ENCODE measurements around the gene BRINP3. TPM values are rescaled to one million over a fixed set of nuclear protein-coding genes. Genes with fewer than 3 reads are reported as not detected.
A peak's percentile ranks its signal among the peaks of the same experiment; 100 is the strongest.

BRINP3 gene
- total and polyA plus RNA-seq, 4 donors, result 0.25 to 1.7 TPM; not detected in 2

GRCh38 chr1:190472494-190472893, 5.2 kb downstream of the BRINP3 start:
- no peak for DNase-seq
- H3K4me1 ChIP-seq (ENCODE audit: control insufficient read depth in 1 of 2, insufficient read depth in 2 of 2, low read length in 2 of 2), result no peaks in the 10 kb centered on the region
- WGBS, 2 donors, result 70 to 74% methylated on average over 1 of the region's 1 CpG
- no peaks in the 10 kb centered on the region for H3K36me3 ChIP-seq (ENCODE audit: control insufficient read depth in 1 of 2, insufficient read depth in 2 of 2, low read length in 1 of 2)
- no peak overlapping the region for H3K27ac ChIP-seq (ENCODE audit: low read depth in 1 of 2, low read length in 2 of 2)
- no peak overlapping the region for H3K4me3 ChIP-seq (ENCODE audit: low read length in 2 of 2)
- ATAC-seq (ENCODE audit: low FRiP score), result no peak
- intact Hi-C loops (cut with DNase I), result no loop called here
- peaks cover 0 to 2% of the 10 kb centered on the region in 2 donors for H3K27me3 ChIP-seq (ENCODE audit: control insufficient read depth in 1 of 2, insufficient read depth in 2 of 2, low read length in 1 of 2)
- H3K9me3 ChIP-seq (ENCODE audit: control insufficient read depth, low read length), result no peaks in the 10 kb centered on the region

GRCh38 chr1:190472042-190472441, 5.6 kb downstream of the BRINP3 start:
- Histone ChIP-seq H3K27me3 (ENCODE audit: control insufficient read depth in 1 of 2, insufficient read depth in 2 of 2, low read length in 1 of 2) (peaks cover 0 to 2% of the 10 kb centered on the region in 2 donors), H3K36me3 (ENCODE audit: control insufficient read depth in 1 of 2, insufficient read depth in 2 of 2, low read length in 1 of 2) (no peaks in the 10 kb centered on the region), H3K4me3 (ENCODE audit: low read length in 2 of 2) (no peak overlapping the region), H3K9me3 (ENCODE audit: control insufficient read depth, low read length) (no peaks in the 10 kb centered on the region), H3K27ac (ENCODE audit: low read depth in 1 of 2, low read length in 2 of 2) (no peak overlapping the region), H3K4me1 (ENCODE audit: control insufficient read depth in 1 of 2, insufficient read depth in 2 of 2, low read length in 2 of 2) (no peaks in the 10 kb centered on the region)
- no peak for ATAC-seq (ENCODE audit: low FRiP score)
- 84 to 91% methylated on average over 2 of the region's 2 CpGs for WGBS, 2 donors
- DNase-seq, result no peak
- intact Hi-C loops (cut with DNase I), result no loop called here

GRCh38 chr1:190464690-190465089, 13.0 kb downstream of the BRINP3 start:
- WGBS, 2 donors, result 56 to 59% methylated on average over 2 of the region's 2 CpGs
- ATAC-seq (ENCODE audit: low FRiP score) (no peak), DNase-seq (no peak)
- intact Hi-C loops (cut with DNase I), result no loop called here
- H3K27me3 ChIP-seq (ENCODE audit: control insufficient read depth in 1 of 2, insufficient read depth in 2 of 2, low read length in 1 of 2), result no peaks in the 10 kb centered on the region
- H3K4me1 ChIP-seq (ENCODE audit: control insufficient read depth in 1 of 2, insufficient read depth in 2 of 2, low read length in 2 of 2), result no peaks in the 10 kb centered on the region
- H3K27ac ChIP-seq (ENCODE audit: low read depth in 1 of 2, low read length in 2 of 2), result no peak overlapping the region
- no peaks in the 10 kb centered on the region for H3K9me3 ChIP-seq (ENCODE audit: control insufficient read depth, low read length)
- H3K4me3 ChIP-seq (ENCODE audit: low read length in 2 of 2), result no peak overlapping the region
- H3K36me3 ChIP-seq (ENCODE audit: control insufficient read depth in 1 of 2, insufficient read depth in 2 of 2, low read length in 1 of 2), result no peaks in the 10 kb centered on the region

- H3K27me3 ChIP-seq (ENCODE audit: control insufficient read depth in 1 of 2, insufficient read depth in 2 of 2, low read length in 1 of 2), result no peaks in the 10 kb centered on the region
- no peaks in the 10 kb centered on the region for H3K4me1 ChIP-seq (ENCODE audit: control insufficient read depth in 1 of 2, insufficient read depth in 2 of 2, low read length in 2 of 2)
- H3K27ac ChIP-seq (ENCODE audit: low read depth in 1 of 2, low read length in 2 of 2), result no peak overlapping the region
- H3K4me3 ChIP-seq (ENCODE audit: low read length in 2 of 2), result no peak overlapping the region
- DNase-seq (no peak), ATAC-seq (ENCODE audit: low FRiP score) (no peak)
- no peaks in the 10 kb centered on the region for H3K36me3 ChIP-seq (ENCODE audit: control insufficient read depth in 1 of 2, insufficient read depth in 2 of 2, low read length in 1 of 2)
- WGBS, 2 donors, result 83 to 84% methylated on average over 3 of the region's 3 CpGs
- no peaks in the 10 kb centered on the region for H3K9me3 ChIP-seq (ENCODE audit: control insufficient read depth, low read length)
- intact Hi-C loops (cut with DNase I), result no loop called here
These were observed 21.5 kb downstream of the BRINP3 start for GRCh38 chr1:190456129-190456528.

- intact Hi-C loops (cut with DNase I), result no loop called here
- H3K4me1 ChIP-seq (ENCODE audit: control insufficient read depth in 1 of 2, insufficient read depth in 2 of 2, low read length in 2 of 2), result no peaks in the 10 kb centered on the region
- no peaks in the 10 kb centered on the region for H3K36me3 ChIP-seq (ENCODE audit: control insufficient read depth in 1 of 2, insufficient read depth in 2 of 2, low read length in 1 of 2)
- no peaks in the 10 kb centered on the region for H3K9me3 ChIP-seq (ENCODE audit: control insufficient read depth, low read length)
- 33 to 44% methylated on average over 1 of the region's 1 CpG for WGBS, 2 donors
- no peaks in the 10 kb centered on the region for H3K27me3 ChIP-seq (ENCODE audit: control insufficient read depth in 1 of 2, insufficient read depth in 2 of 2, low read length in 1 of 2)
- no peak for DNase-seq
- ATAC-seq (ENCODE audit: low FRiP score), result no peak
- H3K4me3 ChIP-seq (ENCODE audit: low read length in 2 of 2), result no peak overlapping the region
- no peak overlapping the region for H3K27ac ChIP-seq (ENCODE audit: low read depth in 1 of 2, low read length in 2 of 2)
These were observed 22.0 kb downstream of the BRINP3 start for GRCh38 chr1:190455631-190456030.

GRCh38 chr1:190453550-190453949, 24.1 kb downstream of the BRINP3 start:
- DNase-seq, result no peak
- ATAC-seq (ENCODE audit: low FRiP score), result no peak
- no peak overlapping the region for H3K4me3 ChIP-seq (ENCODE audit: low read length in 2 of 2)
- no peak overlapping the region for H3K27ac ChIP-seq (ENCODE audit: low read depth in 1 of 2, low read length in 2 of 2)
- H3K4me1 ChIP-seq (ENCODE audit: control insufficient read depth in 1 of 2, insufficient read depth in 2 of 2, low read length in 2 of 2), result no peaks in the 10 kb centered on the region
- no peaks in the 10 kb centered on the region for H3K27me3 ChIP-seq (ENCODE audit: control insufficient read depth in 1 of 2, insufficient read depth in 2 of 2, low read length in 1 of 2)
- H3K9me3 ChIP-seq (ENCODE audit: control insufficient read depth, low read length), result no peaks in the 10 kb centered on the region
- intact Hi-C loops (cut with DNase I), result no loop called here
- H3K36me3 ChIP-seq (ENCODE audit: control insufficient read depth in 1 of 2, insufficient read depth in 2 of 2, low read length in 1 of 2), result no peaks in the 10 kb centered on the region

GRCh38 chr1:190452272-190452848, 25.3 kb downstream of the BRINP3 start:
- H3K36me3 ChIP-seq (ENCODE audit: control insufficient read depth in 1 of 2, insufficient read depth in 2 of 2, low read length in 1 of 2), result no peaks in the 10 kb centered on the region
- DNase-seq, result peak in 1 of 2 donors; percentile 59
- no peak for ATAC-seq (ENCODE audit: low FRiP score)
- intact Hi-C loops (cut with DNase I), result no loop called here
- no peaks in the 10 kb centered on the region for H3K9me3 ChIP-seq (ENCODE audit: control insufficient read depth, low read length)
- H3K27me3 ChIP-seq (ENCODE audit: control insufficient read depth in 1 of 2, insufficient read depth in 2 of 2, low read length in 1 of 2), result no peaks in the 10 kb centered on the region
- 90 to 93% methylated on average over 17 of the region's 17 CpGs for WGBS, 2 donors
- H3K27ac ChIP-seq (ENCODE audit: low read depth in 1 of 2, low read length in 2 of 2), result no peak overlapping the region
- H3K4me1 ChIP-seq (ENCODE audit: control insufficient read depth in 1 of 2, insufficient read depth in 2 of 2, low read length in 2 of 2), result no peaks in the 10 kb centered on the region
- H3K4me3 ChIP-seq (ENCODE audit: low read length in 2 of 2), result no peak overlapping the region

GRCh38 chr1:190444464-190444863, 33.2 kb downstream of the BRINP3 start:
- ATAC-seq (ENCODE audit: low FRiP score) (no peak), DNase-seq (no peak)
- H3K36me3 ChIP-seq (ENCODE audit: control insufficient read depth in 1 of 2, insufficient read depth in 2 of 2, low read length in 1 of 2), result no peaks in the 10 kb centered on the region
- H3K9me3 ChIP-seq (ENCODE audit: control insufficient read depth, low read length), result no peaks in the 10 kb centered on the region
- WGBS, 2 donors, result 95 to 97% methylated on average over 12 of the region's 12 CpGs
- H3K4me1 ChIP-seq (ENCODE audit: control insufficient read depth in 1 of 2, insufficient read depth in 2 of 2, low read length in 2 of 2), result no peaks in the 10 kb centered on the region
- H3K27me3 ChIP-seq (ENCODE audit: control insufficient read depth in 1 of 2, insufficient read depth in 2 of 2, low read length in 1 of 2), result no peaks in the 10 kb centered on the region
- intact Hi-C loops (cut with DNase I), result no loop called here
- H3K27ac ChIP-seq (ENCODE audit: low read depth in 1 of 2, low read length in 2 of 2), result no peak overlapping the region
- no peak overlapping the region for H3K4me3 ChIP-seq (ENCODE audit: low read length in 2 of 2)

- no peak overlapping the region for H3K27ac ChIP-seq (ENCODE audit: low read depth in 1 of 2, low read length in 2 of 2)
- 48 to 60% methylated on average over 2 of the region's 2 CpGs for WGBS, 2 donors
- no peak for ATAC-seq (ENCODE audit: low FRiP score)
- intact Hi-C loops (cut with DNase I), result no loop called here
- no peak overlapping the region for H3K4me3 ChIP-seq (ENCODE audit: low read length in 2 of 2)
- no peaks in the 10 kb centered on the region for H3K36me3 ChIP-seq (ENCODE audit: control insufficient read depth in 1 of 2, insufficient read depth in 2 of 2, low read length in 1 of 2)
- no peaks in the 10 kb centered on the region for H3K27me3 ChIP-seq (ENCODE audit: control insufficient read depth in 1 of 2, insufficient read depth in 2 of 2, low read length in 1 of 2)
- DNase-seq, result no peak
- no peaks in the 10 kb centered on the region for H3K4me1 ChIP-seq (ENCODE audit: control insufficient read depth in 1 of 2, insufficient read depth in 2 of 2, low read length in 2 of 2)
- no peaks in the 10 kb centered on the region for H3K9me3 ChIP-seq (ENCODE audit: control insufficient read depth, low read length)
These were observed 38.2 kb downstream of the BRINP3 start for GRCh38 chr1:190439447-190439846.
